ENCODE results near the gene FRG2. TPM values are rescaled to one million over a fixed set of nuclear protein-coding genes. Genes with fewer than 3 reads are reported as not detected.
"Not testable (repeated sequence)": the region's sequence is repeated elsewhere in the genome, so short reads cannot be mapped to it uniquely, and the experiment has no call there.

FRG2 gene
- total RNA-seq, 4 donors from 2014 or later = not detected

DNA sequence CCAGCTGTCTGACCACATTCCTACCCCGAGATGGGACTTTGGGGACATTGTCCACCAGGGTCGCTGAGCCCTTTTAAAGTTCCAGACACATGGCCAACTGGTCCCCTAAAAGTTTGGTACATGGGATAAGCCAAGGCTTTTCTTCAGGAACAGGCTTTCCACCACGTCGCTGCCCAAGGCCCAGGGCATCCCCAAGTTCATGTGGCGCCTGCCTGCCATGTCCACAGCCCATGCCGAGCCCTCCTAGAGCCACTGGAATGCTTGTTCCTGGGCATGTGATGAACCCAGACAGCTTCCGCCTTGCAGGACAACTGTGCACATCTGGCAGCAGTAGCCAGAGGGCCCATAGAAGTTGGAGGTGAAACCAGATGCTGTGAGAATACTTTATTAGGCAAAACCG, 45.1 kb downstream of the FRG2 start:
- TF ChIP-seq POLR2A (IDR thresholded peaks at IDR 0.05) = no peak
- TF ChIP-seq, protein P1, sequence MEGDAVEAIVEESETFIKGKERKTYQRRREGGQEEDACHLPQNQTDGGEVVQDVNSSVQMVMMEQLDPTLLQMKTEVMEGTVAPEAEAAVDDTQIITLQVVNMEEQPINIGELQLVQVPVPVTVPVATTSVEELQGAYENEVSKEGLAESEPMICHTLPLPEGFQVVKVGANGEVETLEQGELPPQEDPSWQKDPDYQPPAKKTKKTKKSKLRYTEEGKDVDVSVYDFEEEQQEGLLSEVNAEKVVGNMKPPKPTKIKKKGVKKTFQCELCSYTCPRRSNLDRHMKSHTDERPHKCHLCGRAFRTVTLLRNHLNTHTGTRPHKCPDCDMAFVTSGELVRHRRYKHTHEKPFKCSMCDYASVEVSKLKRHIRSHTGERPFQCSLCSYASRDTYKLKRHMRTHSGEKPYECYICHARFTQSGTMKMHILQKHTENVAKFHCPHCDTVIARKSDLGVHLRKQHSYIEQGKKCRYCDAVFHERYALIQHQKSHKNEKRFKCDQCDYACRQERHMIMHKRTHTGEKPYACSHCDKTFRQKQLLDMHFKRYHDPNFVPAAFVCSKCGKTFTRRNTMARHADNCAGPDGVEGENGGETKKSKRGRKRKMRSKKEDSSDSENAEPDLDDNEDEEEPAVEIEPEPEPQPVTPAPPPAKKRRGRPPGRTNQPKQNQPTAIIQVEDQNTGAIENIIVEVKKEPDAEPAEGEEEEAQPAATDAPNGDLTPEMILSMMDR (IDR thresholded peaks at IDR 0.05) = no peak
- no peak for DNase-seq
- Histone ChIP-seq H3K27ac (no peak overlapping the region), H3K9me3 (no peaks in the 10 kb centered on the region), H3K27me3 (no peaks in the 10 kb centered on the region), H3K4me1 (no peaks in the 10 kb centered on the region), H3K36me3 (no peaks in the 10 kb centered on the region), H3K4me3 (no peak overlapping the region)

DNA sequence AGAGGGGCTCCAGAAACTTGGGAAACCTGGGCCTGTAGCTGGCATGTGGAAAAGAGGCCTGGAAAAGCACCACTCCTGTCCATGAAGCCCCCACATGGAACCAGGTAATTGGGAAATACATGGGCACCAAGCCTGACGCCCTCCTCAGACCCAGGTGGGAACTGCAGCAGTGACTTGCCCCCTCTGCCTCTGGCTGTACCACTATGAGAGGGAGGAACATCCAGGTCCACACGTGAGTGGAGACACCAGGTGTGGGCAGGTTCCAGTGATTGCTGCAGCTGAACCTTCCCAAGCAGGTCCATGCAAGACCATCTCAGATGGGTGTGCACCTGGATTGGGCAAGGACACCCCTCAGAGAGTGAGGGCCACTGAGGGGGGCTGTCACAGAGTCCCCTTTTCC, 46.8 kb downstream of the FRG2 start:
- DNase-seq, H3K9me3 ChIP-seq, H3K27ac ChIP-seq, H3K4me3 ChIP-seq, H3K4me1 ChIP-seq, H3K36me3 ChIP-seq, H3K27me3 ChIP-seq: not testable (repeated sequence)

DNA sequence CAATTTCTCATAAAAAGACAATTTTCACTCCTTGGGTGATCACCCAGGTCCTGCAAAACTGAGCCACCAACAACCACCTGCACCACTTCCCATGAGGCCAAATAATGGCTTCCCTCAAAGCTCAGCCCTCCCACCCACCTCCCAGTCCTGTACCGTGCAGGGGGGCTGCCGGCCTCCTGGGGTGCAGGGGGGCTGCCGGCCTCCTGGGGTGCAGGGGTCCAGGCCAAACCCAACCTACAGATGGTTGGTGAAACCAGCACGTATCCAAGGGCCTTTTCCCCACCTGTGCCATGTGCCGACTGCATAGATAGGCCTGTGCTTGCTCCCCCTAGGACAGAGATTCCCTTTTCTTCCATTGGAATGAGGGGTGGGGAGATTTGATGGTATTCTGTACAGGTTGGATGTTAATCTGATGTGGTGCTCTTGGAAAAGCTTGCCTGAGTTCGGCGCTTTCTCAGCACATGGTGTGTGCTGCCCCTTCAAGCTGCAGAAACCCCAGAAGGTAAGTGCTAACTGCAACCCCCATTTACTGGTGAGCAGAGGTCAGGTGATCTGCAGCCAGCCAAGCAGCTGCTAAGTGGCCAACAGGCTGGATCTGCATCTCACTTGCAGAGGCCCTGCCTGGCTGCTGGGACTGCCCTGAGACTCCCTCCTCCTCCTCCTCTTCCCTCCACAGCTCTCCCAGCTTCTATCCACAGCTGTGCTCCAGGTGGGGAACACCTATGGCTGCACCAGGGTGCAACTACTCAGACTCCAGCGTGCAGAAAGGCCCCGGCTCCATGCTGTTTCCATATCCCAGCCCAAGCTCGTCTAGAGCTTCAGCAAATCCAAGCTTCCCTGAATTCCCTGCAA, 47.6 kb downstream of the FRG2 start:
- H3K36me3 ChIP-seq = no peaks in the 10 kb centered on the region
- H3K4me1 ChIP-seq = no peaks in the 10 kb centered on the region
- no peaks in the 10 kb centered on the region for H3K9me3 ChIP-seq
- DNase-seq = no peak
- H3K27me3 ChIP-seq = no peaks in the 10 kb centered on the region
- no peak overlapping the region for H3K4me3 ChIP-seq
- H3K27ac ChIP-seq = no peak overlapping the region
- no peak for TF ChIP-seq POLR2A (IDR thresholded peaks at IDR 0.05)
- TF ChIP-seq, protein P1 (IDR thresholded peaks at IDR 0.05) = no peak

Small RNA genes within 50 kb of the gene (small RNA-seq; reads per million reads assigned to genes)
- gene RNA5SP174 (0.13 to 0.18 reads per million in 2 donors), gene RNA5SP175 (0.59 to 0.96 reads per million in 2 donors)

Other genes with a start within 250 kb of the FRG2 start
- 10 to 100 TPM; 18.5 to 26.8 (median 20.5) TPM for gene FRG1, start 86.4 kb downstream of the FRG2 start, total RNA-seq
- gene DBET, start 37.2 kb upstream of the FRG2 start, total RNA-seq = not detected
- gene DUX4, start 146.5 kb upstream of the FRG2 start, total RNA-seq = not detected

All from Peyer's patch (tissue), 4 donors.